GM21723 (cell line): ENCODE measurements around the gene CASKIN1.
"Not testable (repeated sequence)": the region's sequence is repeated elsewhere in the genome, so short reads cannot be mapped to it uniquely, and the experiment has no call there.

Experiments used
- ATAC-seq: cut with Tn5 transposase; IDR thresholded peaks from one replicate; pipeline ENCODE4 v1.9.1; 2021; ENCODE audit warnings: mild to moderate bottlenecking, moderate library complexity; ENCODE audit not compliant: unreplicated experiment

The CASKIN1 gene

GRCh38 chr16:2196162-2196980, at the start of gene CASKIN1:
Gene CASKIN1, minus strand, starts transcription at chr16:2196605. Its CDS starts 173 bp downstream, at chr16:2196432.
- ATAC-seq, result no peak

DNA sequence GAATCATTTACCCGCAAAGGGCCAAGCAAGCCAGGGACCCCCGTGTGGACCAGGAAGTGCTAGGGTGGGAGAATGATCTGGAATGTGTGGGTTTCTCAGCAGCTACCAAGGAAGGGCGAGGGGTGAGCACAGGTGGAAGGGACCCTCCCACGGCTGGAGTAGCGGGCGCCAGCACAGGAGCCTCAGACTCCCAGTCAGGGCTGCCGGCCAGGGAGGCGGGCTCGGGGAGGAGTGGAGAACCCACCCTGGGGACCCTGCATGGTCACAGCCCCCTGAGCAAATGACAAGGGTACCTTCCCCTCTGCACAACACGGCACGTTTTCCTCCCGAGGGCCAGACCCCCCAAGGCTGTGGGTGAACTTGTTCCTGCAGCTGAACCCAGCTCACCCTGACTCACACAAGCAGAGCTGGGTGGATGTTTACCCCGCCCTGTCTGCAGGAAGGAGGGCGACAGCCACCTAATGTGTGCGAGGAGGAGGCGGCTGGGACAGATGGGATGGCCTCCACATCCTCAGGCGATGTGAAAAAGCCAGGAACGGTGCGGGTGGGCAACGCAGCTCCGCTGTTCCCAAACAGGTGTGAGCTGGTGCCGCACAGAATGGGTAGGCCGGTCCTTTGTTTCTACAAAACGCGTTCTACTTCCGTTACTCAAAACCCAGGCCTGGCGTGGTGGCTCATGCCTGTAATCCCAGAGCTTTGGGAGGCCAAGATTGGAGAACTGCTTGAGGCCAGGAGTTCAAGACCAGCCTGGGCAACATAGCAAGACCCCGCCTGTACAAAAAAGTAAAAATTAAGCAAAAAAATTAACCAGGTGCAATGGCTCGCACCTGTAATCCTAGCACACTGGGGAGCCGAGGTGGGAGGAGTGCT, 48.8 kb upstream of the CASKIN1 start:
- no peak for ATAC-seq

- ATAC-seq, result no peak
Measured at GRCh38 chr16:2244301-2244700, 47.9 kb upstream of the CASKIN1 start.

DNA sequence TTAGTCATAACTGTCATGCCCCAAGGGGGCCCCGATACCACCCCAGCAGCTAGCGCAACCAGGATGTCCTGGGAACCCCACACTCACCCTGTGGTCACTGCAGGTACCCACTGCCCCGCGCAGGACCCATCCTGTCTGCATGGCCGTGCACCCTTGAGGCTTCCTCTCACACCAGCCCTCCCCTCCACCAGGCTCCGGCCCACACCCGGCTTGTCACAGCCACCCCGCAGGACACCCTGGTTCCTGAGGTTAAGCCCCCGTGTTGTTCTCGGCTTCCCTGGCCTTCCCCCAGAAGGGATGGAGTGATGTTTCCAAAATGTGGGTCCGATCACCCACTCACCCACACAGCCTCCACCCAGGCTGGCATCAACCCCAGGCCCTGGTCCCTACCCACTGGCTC, 47.4 kb upstream of the CASKIN1 start:
- ATAC-seq, result no peak

DNA sequence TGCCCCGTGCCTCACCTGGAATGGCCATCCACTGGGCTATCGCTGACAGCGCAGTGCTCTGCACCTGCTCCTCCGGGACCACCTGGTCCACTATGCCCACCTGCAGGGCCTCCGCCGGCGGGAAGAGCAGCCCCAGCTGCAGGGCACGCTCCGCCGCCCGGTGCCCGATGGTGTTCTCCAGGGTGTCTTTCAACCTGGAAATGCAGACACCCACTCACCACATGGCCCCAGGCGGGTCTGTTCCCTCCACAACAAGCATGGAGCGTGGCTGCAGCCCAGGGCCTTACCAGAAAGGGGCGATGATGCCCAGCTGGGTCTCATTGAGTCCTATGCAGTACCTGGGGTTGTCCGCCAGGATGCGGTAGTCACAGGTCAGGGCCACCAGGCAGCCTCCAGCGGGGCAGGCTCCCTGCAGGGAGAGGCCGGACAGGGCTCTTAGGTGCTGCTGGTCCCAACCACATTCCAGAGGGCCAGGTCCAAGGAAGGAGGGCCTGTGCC, 46.7 kb upstream of the CASKIN1 start:
- no peak for ATAC-seq

DNA sequence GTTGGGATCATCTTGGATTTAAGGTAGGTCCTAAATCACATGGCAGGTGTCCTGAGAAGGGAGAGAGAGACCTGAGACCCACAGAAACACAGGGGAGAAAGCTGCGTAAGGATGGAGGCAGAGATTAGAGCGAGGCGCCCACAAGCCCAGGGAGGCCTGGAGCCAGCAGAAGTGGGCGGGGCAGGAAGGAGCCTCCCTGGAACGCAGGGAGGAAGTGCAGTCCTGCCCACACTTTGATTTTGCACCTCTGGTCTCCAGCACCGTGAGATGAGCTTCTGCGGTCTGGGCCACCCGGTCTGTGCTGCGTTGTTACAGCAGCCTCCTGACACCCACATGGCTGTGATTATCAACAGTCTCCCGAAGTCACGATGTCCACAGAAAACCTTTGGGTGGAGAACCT, 46.2 kb upstream of the CASKIN1 start:
- ATAC-seq, result no peak

- ATAC-seq, result not testable (repeated sequence)
Measured at GRCh38 chr16:2240331-2240730, 43.9 kb upstream of the CASKIN1 start.

DNA sequence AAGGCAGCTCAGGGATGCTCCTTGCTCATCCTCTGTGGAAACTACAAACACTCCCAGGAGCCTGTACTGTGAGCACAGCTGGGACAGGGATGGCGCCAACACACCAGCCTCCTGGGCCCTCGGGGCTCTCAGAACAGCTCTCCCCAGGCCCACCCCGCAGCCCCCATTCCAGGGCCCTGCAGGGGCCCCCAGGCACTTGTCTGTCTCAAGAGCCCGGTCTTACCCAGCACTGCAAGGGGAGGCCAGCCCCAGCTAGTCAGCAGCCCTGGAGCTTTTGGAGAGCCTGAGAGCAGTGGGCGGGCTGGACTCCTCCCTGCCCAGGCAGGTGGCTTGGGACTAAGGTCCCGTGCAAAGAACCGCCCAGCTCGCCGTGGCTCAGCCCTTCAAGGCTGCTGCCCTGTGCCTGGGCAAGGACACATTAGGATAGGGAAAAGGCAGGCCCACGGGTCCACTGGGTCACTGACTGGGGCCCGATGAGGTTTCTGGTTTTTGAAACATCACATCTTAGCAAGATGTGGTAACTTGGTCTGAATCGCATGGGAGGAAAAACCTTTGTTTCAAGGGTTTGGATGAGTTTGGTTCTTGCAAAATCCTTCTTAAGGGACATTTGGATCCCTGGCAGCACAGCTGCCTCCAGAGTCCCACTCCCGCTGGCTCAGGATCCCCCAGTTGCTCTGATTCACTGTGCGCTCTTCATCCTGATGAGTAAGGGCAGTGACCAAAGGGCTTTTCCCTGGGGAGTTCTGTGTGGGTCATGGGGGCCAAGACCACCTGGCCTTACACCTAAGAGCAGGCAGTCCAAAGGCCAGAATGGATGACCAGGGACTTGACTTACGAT, 42.7 kb upstream of the CASKIN1 start:
- no peak for ATAC-seq

- no peak for ATAC-seq
Measured at GRCh38 chr16:2238150-2238837, 41.9 kb upstream of the CASKIN1 start.

DNA sequence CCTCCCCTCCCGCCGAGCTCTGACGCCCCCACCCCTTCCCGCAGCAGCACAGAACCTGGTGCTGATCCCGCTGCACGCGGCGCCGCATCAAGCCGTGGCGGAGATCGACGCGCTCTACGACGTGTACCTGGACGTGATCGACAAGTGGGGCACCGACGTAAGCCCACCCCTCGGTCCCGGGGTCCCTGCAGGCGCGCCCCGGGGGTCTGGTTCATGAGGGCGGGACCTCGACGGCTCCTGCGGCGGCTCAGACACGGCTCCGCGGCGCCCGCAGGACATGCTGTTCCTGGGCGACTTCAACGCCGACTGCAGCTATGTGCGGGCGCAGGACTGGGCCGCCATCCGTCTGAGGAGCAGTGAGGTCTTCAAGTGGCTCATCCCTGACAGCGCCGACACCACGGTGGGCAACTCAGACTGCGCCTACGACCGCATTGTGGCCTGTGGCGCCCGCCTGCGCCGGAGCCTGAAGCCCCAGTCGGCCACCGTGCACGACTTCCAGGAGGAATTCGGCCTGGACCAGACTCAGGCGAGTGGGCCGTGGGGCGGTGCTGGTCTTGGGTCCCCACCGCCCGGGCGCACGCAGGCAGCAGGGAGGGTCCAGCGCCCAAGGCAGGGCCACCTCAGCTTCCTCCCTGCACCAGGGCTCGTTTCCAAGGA, 41.2 kb upstream of the CASKIN1 start:
- no peak for ATAC-seq

DNA sequence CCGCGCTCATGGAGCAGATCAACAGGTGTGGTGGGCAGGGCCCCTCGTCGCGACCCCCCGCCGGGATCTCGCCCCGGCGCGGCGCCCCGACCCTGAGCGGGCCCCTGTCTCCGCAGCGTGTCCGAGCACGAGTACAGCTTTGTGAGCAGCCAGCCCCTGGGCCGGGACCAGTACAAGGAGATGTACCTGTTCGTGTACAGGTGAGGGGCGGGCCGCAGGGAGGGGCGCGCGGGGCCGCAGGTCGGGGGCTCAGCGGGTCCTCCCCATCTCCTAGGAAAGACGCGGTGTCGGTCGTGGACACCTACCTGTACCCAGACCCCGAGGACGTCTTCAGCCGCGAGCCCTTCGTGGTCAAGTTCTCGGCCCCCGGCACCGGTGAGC, 40.7 kb upstream of the CASKIN1 start:
- no peak for ATAC-seq

DNA sequence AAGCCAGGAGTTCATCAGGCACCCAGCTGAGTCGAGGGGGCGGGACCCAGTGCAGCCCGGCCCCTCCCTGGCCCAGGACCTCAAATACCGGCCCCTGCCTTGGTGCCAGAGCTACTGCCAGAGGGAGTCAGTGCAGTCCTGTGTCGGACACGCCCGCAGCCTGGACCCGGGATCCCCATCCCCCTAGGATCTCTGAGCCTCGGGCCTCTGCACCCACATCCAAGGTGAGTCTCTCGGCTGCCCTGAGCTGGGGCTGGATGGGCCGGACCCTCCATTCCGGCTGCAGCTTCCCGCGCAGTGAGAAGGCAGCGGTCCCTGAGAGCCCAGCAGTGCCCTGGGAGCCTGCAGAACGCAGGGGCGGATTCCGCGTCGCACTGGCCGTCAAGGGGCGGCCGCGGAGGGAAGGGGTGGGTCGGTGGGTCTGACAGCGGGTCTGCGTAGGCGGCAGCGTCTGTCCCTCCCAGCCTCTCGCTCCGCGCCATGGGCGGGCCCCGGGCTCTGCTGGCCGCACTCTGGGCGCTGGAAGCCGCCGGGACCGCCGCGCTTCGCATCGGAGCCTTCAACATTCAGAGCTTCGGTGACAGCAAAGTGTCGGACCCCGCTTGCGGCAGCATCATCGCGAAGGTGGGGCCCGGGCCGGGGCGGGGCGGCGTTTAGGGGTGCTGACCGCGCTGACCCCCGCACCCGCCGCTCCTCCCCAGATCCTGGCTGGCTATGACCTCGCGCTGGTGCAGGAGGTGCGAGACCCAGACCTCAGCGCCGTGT, 40.1 kb upstream of the CASKIN1 start, which contains the start of gene DNASE1L2:
DNASE1L2 (plus strand) TSS at position 108 of the 765 bp plus-strand sequence; CDS start at position 481, 373 bp downstream.
- no peak for ATAC-seq

DNA sequence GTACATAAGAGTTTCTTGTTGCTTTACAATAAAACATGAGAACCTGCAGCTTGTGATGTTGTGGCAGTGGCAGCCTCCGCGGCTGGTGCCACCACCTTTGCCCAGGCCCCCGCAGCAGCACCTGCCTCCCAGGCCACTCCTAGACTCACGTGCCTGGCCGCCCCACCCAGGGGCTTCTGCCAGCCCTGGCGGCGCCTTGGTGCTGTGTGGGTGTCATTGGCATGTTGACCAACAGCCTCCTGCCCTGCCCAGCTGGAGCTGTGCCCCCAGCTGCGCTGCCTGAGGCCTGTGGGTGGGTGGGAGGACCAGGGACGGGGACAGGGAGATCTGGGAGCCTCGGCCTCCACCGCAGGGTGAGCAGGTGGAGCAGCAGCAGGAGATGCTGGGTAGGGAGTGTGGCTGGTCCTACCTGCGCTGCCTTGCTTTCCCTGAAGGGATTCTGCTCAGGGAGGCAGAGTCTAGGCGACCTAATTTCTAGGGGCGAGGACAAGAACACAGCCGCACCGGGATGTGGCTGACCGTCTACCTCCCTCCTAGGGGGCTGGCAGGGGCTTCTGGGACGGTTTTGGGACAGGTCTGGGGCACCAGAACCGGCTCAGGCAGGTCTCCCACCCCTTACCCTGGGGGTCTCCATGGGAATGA, 39.4 kb upstream of the CASKIN1 start:
- ATAC-seq, result no peak

DNA sequence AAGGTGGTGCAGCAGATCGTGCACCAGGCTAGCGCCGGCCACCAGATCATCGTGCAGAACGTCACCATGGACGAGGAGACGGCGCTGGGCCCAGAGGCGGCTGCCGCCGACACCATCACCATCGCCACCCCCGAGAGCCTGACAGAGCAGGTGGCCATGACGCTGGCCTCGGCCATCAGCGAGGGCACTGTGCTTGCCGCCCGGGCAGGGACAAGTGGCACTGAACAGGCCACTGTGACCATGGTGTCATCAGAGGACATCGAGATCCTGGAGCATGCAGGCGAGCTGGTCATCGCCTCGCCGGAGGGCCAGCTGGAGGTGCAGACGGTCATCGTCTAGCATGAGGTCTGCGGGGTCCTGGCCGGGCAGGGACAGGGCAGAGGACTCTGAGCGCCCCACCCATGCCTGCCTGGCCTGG, 38.8 kb upstream of the CASKIN1 start:
- ATAC-seq, result no peak

DNA sequence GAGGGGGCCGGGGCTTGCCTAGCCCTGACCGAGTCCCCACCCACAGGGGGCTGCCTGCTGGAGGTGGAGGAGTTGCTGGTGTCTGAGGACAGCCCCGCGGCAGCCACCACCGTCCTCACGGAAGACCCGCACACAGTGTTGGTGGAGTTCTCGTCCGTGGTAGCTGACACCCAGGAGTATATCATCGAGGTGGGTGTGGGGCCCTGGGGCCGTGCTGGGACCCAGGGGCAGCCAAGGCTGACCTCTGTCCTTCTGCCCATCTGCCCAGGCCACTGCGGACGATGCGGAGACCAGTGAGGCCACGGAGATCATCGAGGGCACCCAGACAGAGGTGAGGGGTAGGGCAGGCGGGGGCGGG, 38.4 kb upstream of the CASKIN1 start:
- ATAC-seq, result no peak

DNA sequence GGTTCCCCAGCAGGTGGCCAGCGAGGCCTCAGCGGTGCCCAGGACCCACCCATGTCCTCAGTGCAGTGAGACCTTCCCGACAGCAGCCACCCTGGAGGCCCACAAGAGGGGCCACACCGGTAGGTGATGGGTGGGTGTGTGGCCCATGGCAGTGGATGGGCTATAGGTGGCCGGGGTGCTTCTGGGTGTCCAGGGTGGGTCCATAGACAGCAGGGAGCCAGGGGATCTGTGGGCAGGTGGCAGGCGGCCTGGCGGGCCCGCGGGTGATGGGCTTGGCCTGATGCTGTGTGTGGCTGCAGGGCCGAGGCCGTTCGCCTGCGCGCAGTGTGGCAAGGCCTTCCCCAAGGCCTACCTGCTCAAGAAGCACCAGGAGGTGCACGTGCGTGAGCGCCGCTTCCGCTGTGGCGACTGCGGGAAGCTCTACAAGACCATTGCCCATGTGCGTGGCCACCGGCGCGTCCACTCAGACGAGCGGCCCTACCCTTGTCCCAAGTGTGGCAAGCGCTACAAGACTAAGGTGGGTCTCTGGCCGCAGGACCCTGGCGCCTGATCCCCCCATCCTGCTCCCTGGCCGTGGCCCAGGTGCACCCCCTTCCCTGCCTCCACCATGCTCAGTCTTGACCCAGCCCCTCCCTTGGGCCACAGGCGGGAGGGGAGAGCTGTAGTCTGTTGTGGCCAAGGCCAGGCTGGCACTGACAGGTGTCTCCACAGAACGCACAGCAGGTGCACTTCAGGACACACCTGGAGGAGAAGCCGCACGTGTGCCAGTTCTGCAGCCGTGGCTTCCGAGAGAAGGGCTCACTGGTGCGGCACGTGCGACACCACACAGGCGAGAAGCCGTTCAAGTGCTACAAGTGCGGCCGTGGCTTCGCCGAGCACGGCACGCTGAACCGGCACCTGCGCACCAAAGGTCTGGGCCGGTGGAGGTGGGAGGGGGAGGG, 37.7 kb upstream of the CASKIN1 start:
- ATAC-seq, result no peak

- ATAC-seq, result no peak
Measured at GRCh38 chr16:2233046-2233775, 36.8 kb upstream of the CASKIN1 start.
